BLaER1 (cell line): ENCODE data around the gene NUP93.

ENCODE experiments used
- H3K27ac ChIP-seq: shearing (Covaris generic); formaldehyde crosslinking; 2 replicates; pipeline ENCODE4 v1.8.1; 2022
- H3K27me3 ChIP-seq: shearing (Covaris generic); formaldehyde crosslinking; 2 replicates; pipeline ENCODE4 v1.8.1; 2022
- H3K36me3 ChIP-seq: shearing (Covaris generic); formaldehyde crosslinking; 2 replicates; pipeline ENCODE4 v1.8.1; 2022
- H3K4me1 ChIP-seq: shearing (Covaris generic); formaldehyde crosslinking; 2 replicates; pipeline ENCODE4 v1.8.1; 2022
- H3K4me2 ChIP-seq: shearing (Covaris generic); formaldehyde crosslinking; 2 replicates; pipeline ENCODE4 v1.8.1; 2022
- H3K4me3 ChIP-seq: shearing (Covaris generic); formaldehyde crosslinking; 2 replicates; pipeline ENCODE4 v1.8.1; 2022
- H3K9ac ChIP-seq: shearing (Covaris generic); formaldehyde crosslinking; 2 replicates; pipeline ENCODE4 v1.8.1; 2022
- H3K9me3 ChIP-seq: shearing (Covaris generic); formaldehyde crosslinking; 2 replicates; pipeline ENCODE4 v1.8.1; 2022
- H4K20me1 ChIP-seq: shearing (Covaris generic); formaldehyde crosslinking; 2 replicates; pipeline ENCODE4 v1.8.1; 2022
- Cebpa-rat ChIP-seq: shearing (Covaris generic); IDR thresholded peaks from 2 replicates; pipeline ENCODE4 v1.8.1; 2022

NUP93 gene

GRCh38 chr16:56729735-56730662 lies at the start of gene NUP93:
NUP93 (plus strand) TSS chr16:56730129; CDS start chr16:56748248, 18,119 bp downstream.
- H3K27ac ChIP-seq, result peak within 1 kb of the TSS; percentile 78
- H3K4me3 ChIP-seq, result peak within 1 kb of the TSS; percentile 89
- H3K9ac ChIP-seq, result peak within 1 kb of the TSS; percentile 88
- no peak for TF ChIP-seq Cebpa-rat
- H3K36me3 ChIP-seq, result peaks cover 13% of the 10 kb centered on the region
- peaks cover 35% of the 10 kb centered on the region for H3K4me1 ChIP-seq
- no peaks in the 10 kb centered on the region for H3K27me3 ChIP-seq
- peaks cover 46% of the 10 kb centered on the region for H4K20me1 ChIP-seq
- H3K4me2 ChIP-seq, result peak within 1 kb of the TSS; percentile 99
- no peaks in the 10 kb centered on the region for H3K9me3 ChIP-seq

- Histone ChIP-seq H3K27me3 (peaks cover 4% of the 10 kb centered on the region), H3K9me3 (peaks cover 10% of the 10 kb centered on the region; the same call in 1 of the 2 replicates), H3K36me3 (peaks cover 19% of the 10 kb centered on the region; the same call in 1 of the 2 replicates), H3K4me2 (peak within 1 kb of the TSS; percentile 89), H3K27ac (peak within 1 kb of the TSS; percentile 82), H3K4me3 (peak within 1 kb of the TSS; percentile 75), H3K4me1 (peaks cover 72% of the 10 kb centered on the region), H3K9ac (peak within 1 kb of the TSS; percentile 87), H4K20me1 (no peaks in the 10 kb centered on the region)
- no peak for TF ChIP-seq Cebpa-rat
Measured at GRCh38 chr16:56681939-56682702, 47.8 kb upstream of the NUP93 start, which contains the start of gene MT1X. MT1X (plus strand) TSS chr16:56682470; CDS start chr16:56682541, 71 bp downstream.

GRCh38 chr16:56682703-56683397 lies 47.1 kb upstream of the NUP93 start:
- peaks cover 10% of the 10 kb centered on the region; the same call in 1 of the 2 replicates for H3K9me3 ChIP-seq
- H3K4me3 ChIP-seq, result peak overlapping the region; percentile 75
- H4K20me1 ChIP-seq, result no peaks in the 10 kb centered on the region
- H3K4me2 ChIP-seq, result peak overlapping the region; percentile 89
- H3K27me3 ChIP-seq, result no peaks in the 10 kb centered on the region
- H3K4me1 ChIP-seq, result peaks cover 72% of the 10 kb centered on the region
- no peak for TF ChIP-seq Cebpa-rat
- peak overlapping the region; percentile 87 for H3K9ac ChIP-seq
- peaks cover 19% of the 10 kb centered on the region; the same call in 1 of the 2 replicates for H3K36me3 ChIP-seq
- peak overlapping the region; percentile 82 for H3K27ac ChIP-seq

- peak overlapping the region; percentile 75 for H3K4me3 ChIP-seq
- no peak for TF ChIP-seq Cebpa-rat
- H4K20me1 ChIP-seq, result no peaks in the 10 kb centered on the region
- peaks cover 19% of the 10 kb centered on the region; the same call in 1 of the 2 replicates for H3K36me3 ChIP-seq
- peaks cover 10% of the 10 kb centered on the region; the same call in 1 of the 2 replicates for H3K9me3 ChIP-seq
- no peaks in the 10 kb centered on the region for H3K27me3 ChIP-seq
- peak overlapping the region; percentile 87 for H3K9ac ChIP-seq
- H3K4me2 ChIP-seq, result peak overlapping the region; percentile 89
- H3K27ac ChIP-seq, result peak overlapping the region; percentile 82
- H3K4me1 ChIP-seq, result peaks cover 78% of the 10 kb centered on the region
Measured at GRCh38 chr16:56683424-56684172, 46.3 kb upstream of the NUP93 start.

- Histone ChIP-seq H3K27ac (peak overlapping the region; percentile 82), H4K20me1 (no peaks in the 10 kb centered on the region), H3K27me3 (no peaks in the 10 kb centered on the region), H3K9ac (peak overlapping the region; percentile 87), H3K4me1 (peaks cover 86% of the 10 kb centered on the region), H3K4me3 (peak overlapping the region; percentile 75), H3K9me3 (peaks cover 10% of the 10 kb centered on the region; the same call in 1 of the 2 replicates), H3K36me3 (peaks cover 19% of the 10 kb centered on the region; the same call in 1 of the 2 replicates), H3K4me2 (peak overlapping the region; percentile 89)
- no peak for TF ChIP-seq Cebpa-rat
Measured at GRCh38 chr16:56684256-56684925, 45.5 kb upstream of the NUP93 start.

- no peaks in the 10 kb centered on the region for H4K20me1 ChIP-seq
- H3K27me3 ChIP-seq, result no peaks in the 10 kb centered on the region
- H3K4me3 ChIP-seq, result peak overlapping the region; percentile 75
- peak overlapping the region; percentile 87 for H3K9ac ChIP-seq
- H3K4me2 ChIP-seq, result peak overlapping the region; percentile 89
- H3K9me3 ChIP-seq, result peaks cover 10% of the 10 kb centered on the region; the same call in 1 of the 2 replicates
- H3K36me3 ChIP-seq, result peaks cover 19% of the 10 kb centered on the region; the same call in 1 of the 2 replicates
- H3K4me1 ChIP-seq, result peaks cover 89% of the 10 kb centered on the region
- H3K27ac ChIP-seq, result peak overlapping the region; percentile 82
- no peak for TF ChIP-seq Cebpa-rat
Measured at GRCh38 chr16:56684926-56685590, 44.9 kb upstream of the NUP93 start.

- H3K9me3 ChIP-seq, result peaks cover 10% of the 10 kb centered on the region; the same call in 1 of the 2 replicates
- H3K4me2 ChIP-seq, result peak overlapping the region; percentile 89; the same call in 1 of the 2 replicates
- no peak for TF ChIP-seq Cebpa-rat
- H3K4me1 ChIP-seq, result peaks cover 77% of the 10 kb centered on the region
- H3K27me3 ChIP-seq, result no peaks in the 10 kb centered on the region
- no peak overlapping the region for H3K27ac ChIP-seq
- H4K20me1 ChIP-seq, result no peaks in the 10 kb centered on the region
- no peak overlapping the region for H3K9ac ChIP-seq
- H3K36me3 ChIP-seq, result peaks cover 19% of the 10 kb centered on the region; the same call in 1 of the 2 replicates
- no peak overlapping the region for H3K4me3 ChIP-seq
Measured at GRCh38 chr16:56686758-56687157, 43.2 kb upstream of the NUP93 start.
